Inflammatory macrophage treated with lipopolysaccharide for 4 hours (primary cell): ENCODE results near the gene TECTB.
"Not testable (repeated sequence)": the region's sequence is repeated elsewhere in the genome, so short reads cannot be mapped to it uniquely, and the experiment has no call there.

Source experiments
- DNase-seq: peaks from one replicate; pipeline ENCODE4 v3.0.0-alpha.2; 2020

TECTB gene

GRCh38 chr10:112283100-112283499 is at the start of gene TECTB:
Gene TECTB, plus strand, starts transcription at chr10:112283400. Its CDS starts 335 bp downstream, at chr10:112283735.
- no peak for DNase-seq

- no peak for DNase-seq
Observed at GRCh38 chr10:112235141-112235540, 48.1 kb upstream of the TECTB start.

DNA sequence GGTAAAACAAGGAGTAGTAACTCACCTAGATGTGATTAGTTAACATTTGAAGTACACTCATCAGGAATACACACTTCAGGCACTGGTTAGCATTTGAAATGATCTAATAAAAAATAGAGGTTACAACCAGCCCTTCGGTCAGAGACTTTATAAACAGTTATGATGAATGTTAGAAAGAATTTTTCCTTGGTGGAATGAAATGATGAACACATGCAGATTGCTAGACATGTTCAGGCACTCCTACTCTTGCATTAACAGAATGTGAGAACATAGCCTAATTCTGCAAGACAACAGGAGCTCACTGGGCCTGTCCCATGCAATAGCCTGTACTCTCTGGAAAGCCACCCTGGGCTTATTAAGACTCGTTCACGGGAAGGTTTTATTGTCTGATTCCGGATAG is 47.3 kb upstream of the TECTB start:
- DNase-seq: no peak

GRCh38 chr10:112236486-112236885 is 46.7 kb upstream of the TECTB start:
- no peak for DNase-seq

GRCh38 chr10:112239347-112239746 is 43.9 kb upstream of the TECTB start:
- no peak for DNase-seq

- DNase-seq: no peak
Observed at GRCh38 chr10:112240441-112240840, 42.8 kb upstream of the TECTB start.

DNA sequence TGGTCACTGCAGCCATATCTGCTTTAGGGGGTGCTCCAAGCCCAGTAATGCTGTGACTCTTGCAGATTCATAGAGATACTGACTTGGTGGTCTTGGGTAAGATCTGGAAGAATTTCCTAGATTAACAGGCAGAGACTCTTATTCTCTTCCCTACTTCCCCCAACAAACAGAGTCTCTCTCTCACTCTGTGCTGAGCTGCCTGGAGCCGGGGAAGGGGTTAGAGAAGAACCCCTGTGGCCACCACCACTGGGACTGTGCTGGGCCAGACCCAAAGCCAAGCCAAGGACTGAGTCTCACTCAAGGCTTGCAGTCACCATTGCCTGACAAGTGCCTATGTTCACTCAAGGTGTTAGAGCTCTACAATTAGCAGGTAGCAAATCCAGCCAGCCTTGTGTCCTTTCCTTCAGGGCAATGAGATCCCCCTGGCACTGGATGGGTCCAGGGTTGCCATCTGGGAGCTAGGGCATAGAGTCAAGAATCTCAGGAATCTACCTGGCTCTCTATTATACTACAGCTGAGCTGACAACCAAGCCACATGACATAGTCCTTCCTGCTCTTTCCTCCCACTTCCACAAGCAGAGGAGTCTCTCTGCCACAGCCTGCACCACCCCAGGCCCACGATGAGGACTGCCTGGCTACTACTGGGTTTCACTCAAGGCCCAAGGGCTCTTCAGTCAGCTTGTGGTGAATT is 41.4 kb upstream of the TECTB start:
- DNase-seq: no peak

- DNase-seq: no peak
Observed at GRCh38 chr10:112242769-112243168, 40.4 kb upstream of the TECTB start.

GRCh38 chr10:112243713-112244112 is 39.5 kb upstream of the TECTB start:
- peak; percentile 6 for DNase-seq

DNA sequence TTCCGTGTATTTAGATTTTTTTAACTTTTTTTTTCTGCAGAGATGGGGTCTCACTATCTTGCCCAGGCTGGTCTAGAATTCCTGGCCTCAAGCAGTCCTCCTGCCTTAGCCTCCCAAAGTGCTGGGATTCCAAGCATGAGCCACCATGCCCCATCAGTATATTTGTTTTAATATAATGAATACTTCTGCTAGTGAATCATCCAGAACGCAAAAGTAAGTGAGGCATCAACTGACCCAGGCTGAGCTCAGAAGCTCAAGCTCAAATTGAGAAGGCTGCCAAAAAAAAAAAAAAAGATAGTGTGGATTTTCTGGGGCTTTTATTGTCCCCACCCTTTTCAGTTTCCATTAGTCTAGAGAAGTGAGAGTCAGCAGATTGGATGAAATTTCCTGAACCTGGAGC is 39.0 kb upstream of the TECTB start:
- DNase-seq: no peak

DNA sequence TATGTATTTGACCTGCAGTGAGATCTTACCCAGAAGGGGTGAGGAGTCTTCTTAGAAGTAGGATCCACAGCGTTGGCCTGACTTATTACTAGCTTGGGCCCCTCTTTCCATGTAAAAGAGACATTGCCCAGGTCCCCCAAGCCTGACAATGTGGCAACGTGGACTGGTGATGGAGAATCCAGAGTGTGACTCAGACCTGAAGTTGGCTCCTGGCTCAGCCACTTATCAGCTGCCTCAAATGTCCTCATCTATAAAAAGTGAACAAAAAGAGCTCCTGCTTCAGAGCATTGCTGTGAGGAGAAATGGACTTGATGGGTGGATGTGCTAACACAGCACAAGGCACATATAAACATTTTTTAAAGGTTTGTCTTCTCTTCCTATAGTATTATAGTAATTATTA is 35.4 kb upstream of the TECTB start:
- no peak for DNase-seq

- DNase-seq: no peak
Observed at GRCh38 chr10:112248584-112249295, 34.5 kb upstream of the TECTB start.

GRCh38 chr10:112249722-112250121 is 33.5 kb upstream of the TECTB start:
- DNase-seq: no peak

- DNase-seq: no peak
Observed at GRCh38 chr10:112250555-112250954, 32.6 kb upstream of the TECTB start.

DNA sequence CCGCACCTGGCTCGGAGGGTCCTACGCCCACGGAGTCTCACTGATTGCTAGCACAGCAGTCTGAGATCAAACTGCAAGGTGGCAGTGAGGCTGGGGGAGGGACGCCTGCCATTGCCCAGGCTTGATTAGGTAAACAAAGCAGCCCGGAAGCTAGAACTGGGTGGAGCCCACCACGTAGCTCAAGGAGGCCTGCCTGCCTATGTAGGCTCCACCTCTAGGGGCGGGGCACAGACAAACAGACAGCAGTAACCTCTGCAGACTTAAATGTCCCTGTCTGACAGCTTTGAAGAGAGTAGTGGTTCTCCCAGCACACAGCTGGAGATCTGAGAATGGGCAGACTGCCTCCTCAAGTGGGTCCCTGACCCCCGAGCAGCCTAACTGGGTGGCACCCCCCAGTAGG is 32.0 kb upstream of the TECTB start:
- not testable (repeated sequence) for DNase-seq

- no peak for DNase-seq
Observed at GRCh38 chr10:112258407-112258806, 24.8 kb upstream of the TECTB start.

DNA sequence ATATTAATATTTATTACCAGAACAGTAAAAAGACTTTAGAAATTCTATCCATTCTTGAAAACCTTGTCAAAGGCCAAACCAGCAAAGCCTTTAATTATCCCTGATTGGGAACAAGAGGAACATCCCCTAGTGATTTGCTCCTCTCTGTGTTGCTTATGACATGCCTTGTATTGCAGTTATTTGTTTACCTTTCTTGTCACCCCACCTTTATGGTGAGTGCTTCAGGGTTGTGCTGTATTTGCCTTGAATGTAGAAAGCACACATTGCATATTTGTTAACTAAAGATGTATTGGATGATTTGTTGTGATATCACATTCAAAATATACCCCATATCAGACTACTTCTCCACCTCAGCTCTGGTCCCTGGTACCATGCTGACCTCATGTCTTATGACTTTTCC is 23.5 kb upstream of the TECTB start:
- DNase-seq: no peak

- DNase-seq: no peak
Observed at GRCh38 chr10:112260831-112261230, 22.4 kb upstream of the TECTB start.

GRCh38 chr10:112261281-112261822 is 21.8 kb upstream of the TECTB start:
- no peak for DNase-seq

GRCh38 chr10:112262546-112262945 is 20.7 kb upstream of the TECTB start:
- DNase-seq: no peak

DNA sequence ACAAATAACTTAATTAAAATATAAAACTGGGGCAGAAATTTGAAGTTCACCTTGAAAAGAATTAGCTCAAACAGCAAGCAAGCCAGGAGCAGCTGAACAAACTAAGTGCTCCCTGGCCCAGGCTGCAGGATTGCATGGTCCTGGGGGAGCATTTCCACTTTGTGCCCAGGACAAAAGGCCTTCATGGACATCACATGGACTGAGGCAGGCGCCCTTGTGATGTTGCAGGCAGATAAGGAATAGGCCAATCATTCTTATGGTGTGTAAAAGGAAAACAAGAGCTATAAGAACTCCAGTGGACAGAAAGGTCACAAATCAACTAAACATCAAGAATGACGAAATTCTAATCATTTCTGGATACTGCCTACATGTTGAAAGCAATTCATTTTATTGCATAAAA is 17.5 kb upstream of the TECTB start:
- DNase-seq: no peak

- DNase-seq: no peak
Observed at GRCh38 chr10:112269266-112269665, 13.9 kb upstream of the TECTB start.

DNA sequence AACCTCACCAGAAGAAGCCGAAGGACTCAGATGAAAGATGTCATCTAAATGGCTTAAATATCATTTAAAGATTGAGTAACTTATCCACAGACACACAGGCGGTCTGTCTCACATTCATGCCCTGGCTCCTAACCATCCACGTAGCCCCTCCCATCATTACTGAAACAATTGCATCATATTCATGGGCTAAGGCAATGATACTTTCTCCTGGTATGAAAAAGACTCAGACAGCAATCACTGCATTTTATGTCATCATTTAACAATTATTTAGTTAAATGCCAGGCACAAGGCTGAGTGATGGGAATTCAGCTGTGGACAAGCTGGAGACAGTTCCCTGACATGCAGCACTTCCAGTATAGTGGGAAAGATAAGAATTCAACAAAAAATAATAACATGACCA is 11.2 kb upstream of the TECTB start:
- DNase-seq: no peak

- no peak for DNase-seq
Observed at GRCh38 chr10:112274831-112275230, 8.4 kb upstream of the TECTB start.
